Hematopoietic multipotent progenitor cell treated with erythropoietin and hydrocortisone succinate and interleukin-3 and kit ligand, for 6 days (in vitro differentiated cells): ENCODE results near the gene KCNG1.
A peak's percentile ranks its signal among the peaks of the same experiment; 100 is the strongest.
"Not testable (repeated sequence)": the region's sequence is repeated elsewhere in the genome, so short reads cannot be mapped to it uniquely, and the experiment has no call there.

ENCODE experiments used
- DNase-seq: peaks from one replicate; pipeline ENCODE4 v3.0.0-alpha.2; 2015

KCNG1 gene

DNA sequence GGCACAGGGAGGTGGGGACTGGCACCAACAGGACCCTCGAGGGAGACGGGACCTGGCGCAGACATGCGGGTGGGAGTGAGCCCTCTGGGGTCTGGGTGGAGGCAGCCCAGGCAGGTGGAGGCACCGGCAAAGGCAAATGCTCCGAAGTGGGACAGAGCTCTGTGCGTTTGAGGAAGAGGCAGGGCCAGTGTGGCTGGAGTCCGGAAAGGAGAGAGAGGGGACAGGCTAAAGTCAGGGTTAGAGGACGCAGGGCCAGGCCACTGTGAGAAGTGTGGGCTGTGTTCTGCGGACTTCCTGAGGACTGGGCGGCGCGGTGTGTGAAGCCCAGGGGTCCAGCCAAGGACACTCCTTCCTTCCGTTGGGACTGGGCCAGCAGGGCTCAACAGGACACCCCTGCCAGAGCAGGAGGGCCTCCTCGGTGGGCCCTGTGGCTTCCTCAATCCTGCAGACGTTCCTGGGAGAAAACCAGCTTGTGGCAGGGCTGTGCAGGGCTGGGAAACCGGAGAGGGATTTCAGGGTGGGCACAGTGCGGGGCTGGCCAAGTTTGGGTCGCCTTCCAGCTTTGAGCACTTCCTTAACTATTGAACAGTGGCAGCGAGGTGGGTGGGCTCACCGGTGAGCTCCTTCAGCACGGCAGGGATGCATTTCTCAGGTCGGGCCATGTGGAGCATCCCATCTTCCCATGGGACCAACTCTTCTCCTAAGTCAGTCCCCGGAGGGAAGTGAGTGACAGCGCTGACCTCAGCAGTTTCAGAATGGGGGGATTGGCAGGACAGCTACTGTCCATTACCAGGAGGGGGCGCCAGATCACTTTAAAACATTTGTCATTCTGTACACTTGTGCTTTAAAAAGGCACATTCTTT, 41.8 kb downstream of the KCNG1 start:
- DNase-seq = peak; percentile 90

DNA sequence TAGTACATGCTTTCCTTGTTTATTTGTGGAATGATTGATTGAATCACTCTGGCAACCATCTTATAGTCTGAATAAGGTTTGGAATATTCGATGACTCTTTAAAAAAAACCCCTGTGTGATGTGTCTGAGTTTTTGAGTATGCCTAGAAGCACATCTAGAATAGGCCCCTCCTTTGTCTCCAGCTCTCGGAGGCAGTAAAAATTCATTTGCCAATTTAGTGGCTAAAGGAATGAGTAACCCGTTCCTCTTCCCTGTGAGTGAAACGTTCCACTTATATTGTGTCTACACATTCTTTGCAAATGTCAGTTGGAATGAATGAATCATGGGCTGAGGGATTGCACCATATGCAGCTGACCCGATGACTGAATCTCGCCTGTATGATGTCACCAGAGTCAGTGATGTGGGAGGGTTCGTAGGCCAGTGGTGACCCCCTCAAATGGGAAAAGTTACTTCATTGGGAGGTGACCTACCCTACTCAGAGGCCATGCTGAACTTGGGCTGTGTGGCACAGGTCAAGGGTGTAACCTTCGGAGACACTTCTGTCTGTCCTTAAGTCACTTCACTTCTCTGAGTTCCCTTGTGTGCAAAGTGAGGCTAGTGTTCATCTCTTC, 42.7 kb downstream of the KCNG1 start:
- DNase-seq = no peak

DNA sequence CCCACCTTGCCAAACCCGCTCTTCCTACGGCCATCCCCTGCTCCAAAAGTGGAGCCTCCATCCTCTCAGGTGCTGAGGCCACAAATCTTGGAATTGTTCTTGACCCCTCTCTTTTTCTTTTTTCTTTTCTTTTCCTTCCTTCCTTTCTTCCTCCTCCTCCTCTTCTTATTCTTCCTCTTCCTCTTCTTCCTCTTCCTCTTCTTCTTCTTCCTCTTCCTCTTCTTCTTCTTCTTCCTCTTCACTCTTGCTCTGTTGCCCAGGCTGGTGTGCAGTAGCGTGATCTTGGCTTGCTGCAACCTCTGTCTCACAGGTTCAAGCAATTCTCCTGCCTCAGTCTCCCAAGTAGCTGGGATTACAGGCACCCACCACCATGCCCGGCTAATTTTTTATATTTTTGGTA, 44.4 kb downstream of the KCNG1 start:
- DNase-seq = not testable (repeated sequence)

DNA sequence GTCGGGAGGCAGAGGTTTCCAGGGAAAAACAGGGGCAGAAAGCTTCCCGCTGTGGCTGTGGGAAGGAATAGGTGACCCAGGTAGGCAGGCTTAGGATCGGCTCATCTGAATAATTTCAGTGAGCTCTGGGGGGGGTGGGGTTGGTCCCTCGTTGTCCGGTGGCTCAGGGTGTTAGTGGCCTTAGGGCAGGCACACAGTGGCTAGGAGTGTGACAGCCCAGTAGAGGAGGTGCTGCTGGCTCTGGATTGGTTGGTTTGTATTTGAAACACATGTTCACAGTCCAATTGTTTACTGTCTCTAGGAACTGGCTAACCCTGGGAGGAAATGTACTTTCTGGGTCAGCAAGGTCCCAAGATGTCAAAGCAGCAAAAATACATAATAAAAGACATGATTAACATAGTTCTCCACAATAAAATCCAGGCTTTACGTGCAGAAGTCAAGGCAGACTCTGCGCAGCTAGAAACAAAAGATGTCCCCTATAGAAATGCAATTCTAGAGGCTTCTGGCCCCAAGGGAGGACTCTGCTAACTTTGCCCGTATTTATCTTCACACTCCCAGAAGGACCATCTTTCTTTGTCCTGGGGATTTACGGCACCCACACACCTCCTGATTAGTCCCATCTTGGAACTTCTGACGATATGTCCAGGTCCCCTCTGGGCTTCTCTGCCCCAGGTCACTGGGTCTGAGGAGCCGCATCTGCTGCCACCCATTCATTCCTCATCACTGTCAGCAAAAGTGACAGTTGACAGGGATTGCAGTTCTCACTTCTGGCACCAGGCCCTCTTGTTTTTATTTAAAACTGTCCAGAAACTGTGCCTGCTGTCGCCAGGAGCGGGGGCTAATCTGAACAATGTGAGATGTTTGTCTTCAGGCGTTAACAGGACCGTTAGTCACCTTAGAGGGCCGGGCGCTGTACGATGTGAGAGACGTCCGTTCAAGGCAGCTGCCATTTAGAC, 45.6 kb downstream of the KCNG1 start:
- no peak for DNase-seq

DNA sequence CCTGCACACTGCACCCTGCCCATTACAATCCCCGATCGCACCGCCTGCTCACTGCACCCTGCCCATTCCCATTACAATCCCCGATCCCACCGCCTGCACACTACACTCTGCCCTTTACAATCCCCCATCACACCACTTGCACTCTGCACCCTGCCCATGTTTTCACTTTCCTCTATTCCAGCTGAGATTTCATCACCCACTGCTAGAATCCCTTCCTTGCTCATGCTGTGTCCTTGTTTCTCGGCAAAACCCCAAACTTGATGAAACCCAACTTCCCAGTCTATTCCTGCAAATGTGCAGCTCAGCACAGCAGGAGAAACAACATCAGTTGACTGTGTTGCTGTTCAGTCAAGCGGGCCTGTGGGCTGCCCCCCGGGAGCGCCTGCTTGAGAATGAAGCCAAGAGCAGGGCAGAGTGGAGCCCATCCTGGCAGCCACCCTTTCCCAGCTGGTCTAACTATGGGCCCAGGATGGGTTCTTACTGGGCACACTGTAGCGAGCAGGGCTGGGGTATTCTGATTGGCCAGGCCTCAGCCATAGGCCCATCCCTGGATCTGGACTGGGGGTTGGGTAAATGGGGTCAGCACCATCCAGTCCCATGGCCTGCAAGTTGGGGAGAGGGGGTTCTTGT, 47.1 kb downstream of the KCNG1 start:
- DNase-seq = no peak

DNA sequence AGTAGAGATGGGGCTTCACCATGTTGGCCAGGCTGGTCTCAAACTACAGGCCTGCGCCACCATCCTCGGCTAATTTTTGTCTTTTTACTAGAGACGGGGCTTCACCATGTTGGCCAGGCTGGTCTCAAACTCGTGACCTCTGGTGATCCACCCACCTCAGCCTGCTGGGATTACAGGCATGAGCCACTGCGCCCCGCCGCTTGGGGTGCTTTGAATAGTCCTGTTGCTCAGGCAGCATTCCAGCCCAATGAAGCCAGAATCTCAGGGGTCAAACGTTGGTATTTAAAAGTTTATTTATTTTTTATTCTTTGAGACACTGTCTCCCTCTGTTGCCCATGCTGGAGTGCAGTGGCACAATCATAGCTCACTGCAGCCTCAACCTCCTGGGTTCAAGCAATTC, 53.0 kb downstream of the KCNG1 start:
- DNase-seq = no peak

DNA sequence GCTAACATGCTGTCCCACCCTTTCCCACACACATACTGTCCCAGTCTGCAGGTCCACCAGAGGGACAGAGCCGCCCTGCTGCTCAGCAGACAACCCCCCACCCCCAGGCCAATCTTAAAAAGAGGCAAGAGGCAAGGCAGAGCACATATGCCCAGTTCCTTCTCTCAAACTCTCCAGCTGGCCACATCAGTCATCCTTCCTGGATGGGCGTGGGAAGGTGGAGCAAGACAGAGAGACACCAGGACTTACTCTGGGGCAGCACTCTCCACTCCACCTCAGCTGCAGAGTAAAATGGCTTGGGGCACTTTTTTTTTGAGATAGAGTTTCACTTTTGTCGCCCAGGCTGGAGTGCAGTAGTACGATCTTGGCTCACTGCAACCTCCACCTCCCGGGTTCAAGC, 53.5 kb downstream of the KCNG1 start:
- no peak for DNase-seq

DNA sequence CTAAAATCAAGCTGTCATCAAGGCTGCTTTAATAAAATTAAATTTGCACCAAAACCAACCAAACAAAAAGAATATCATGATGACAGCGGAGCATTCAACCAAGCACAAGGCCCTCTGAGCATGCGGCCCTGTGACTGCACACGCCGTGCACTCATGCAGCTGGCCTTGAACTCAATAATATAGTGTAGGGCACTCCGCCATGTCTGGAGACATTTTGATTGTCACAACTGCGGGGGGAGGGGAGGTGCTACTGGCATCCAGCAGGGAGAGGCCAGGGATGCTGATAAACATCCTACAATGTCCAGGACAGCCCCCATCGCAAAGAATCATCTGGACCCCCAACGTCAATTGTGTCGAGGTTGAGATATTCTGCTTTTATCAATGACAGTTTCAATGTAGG, 54.6 kb downstream of the KCNG1 start:
- no peak for DNase-seq

DNA sequence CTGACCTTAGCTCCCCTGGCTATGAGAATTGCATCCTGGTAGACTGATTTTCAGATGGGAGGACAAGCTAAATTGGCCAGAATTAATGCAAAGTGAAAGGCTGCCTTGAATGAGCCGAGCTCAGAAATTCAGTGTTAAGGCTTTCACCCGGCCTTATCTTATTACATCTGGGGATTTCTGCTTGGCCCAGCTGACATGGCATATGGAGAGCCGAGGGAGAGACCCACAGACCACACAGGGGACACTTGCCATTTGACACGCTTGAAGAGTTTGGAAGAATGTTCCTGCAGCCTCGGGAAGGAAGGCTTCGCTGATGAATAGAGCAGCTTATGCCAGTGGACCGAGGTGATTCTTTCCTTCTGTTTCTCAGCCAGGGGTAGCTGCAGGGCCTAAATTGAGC, 55.3 kb downstream of the KCNG1 start:
- DNase-seq = no peak

DNA sequence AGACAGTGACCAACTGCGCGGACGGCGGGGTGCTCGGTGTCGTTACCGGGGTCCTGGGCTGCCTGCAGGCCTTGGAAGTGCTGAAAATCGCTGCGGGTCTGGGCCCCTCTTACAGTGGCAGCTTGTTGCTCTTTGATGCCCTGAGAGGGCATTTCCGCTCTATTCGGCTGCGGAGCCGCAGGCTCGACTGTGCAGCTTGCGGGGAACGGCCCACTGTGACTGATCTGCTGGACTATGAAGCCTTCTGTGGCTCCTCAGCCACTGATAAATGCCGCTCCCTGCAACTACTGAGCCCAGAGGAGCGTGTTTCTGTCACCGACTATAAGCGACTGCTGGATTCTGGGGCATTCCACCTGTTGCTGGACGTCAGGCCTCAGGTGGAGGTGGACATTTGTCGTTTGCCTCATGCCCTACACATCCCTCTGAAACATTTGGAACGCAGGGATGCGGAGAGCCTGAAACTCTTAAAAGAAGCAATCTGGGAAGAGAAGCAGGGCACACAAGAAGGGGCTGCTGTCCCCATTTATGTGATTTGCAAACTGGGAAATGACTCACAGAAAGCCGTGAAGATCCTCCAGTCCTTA, 63.3 kb downstream of the KCNG1 start:
- no peak for DNase-seq

DNA sequence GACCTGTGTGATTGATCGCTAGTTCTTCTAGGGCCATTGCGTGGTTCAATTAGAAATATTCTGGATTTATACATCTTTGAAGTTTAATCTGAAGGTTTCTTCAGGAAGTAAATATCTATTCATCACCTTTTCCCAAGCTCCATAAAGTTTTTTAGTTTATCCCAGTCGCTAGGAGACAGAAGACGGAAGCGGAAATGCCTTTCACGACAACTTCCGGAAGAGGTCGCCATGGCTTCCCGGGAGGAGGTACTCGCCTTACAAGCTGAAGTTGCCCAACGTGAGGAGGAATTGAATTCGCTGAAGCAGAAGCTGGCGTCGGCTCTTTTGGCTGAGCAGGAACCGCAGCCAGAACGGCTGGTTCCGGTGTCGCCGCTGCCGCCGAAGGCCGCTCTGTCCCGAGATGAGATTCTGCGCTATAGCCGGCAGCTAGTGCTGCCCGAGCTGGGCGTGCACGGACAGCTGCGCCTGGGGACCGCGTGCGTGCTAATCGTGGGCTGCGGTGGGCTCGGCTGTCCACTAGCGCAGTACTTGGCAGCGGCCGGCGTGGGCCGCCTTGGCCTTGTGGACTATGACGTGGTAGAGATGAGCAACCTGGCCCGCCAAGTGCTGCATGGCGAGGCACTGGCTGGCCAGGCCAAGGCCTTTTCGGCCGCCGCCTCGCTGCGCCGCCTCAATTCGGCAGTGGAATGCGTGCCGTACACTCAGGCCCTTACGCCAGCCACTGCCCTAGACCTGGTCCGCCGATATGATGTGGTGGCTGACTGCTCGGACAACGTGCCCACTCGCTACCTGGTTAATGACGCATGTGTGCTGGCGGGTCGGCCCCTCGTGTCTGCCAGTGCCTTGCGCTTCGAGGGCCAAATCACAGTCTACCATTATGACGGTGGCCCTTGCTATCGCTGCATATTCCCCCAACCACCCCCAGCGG, 64.0 kb downstream of the KCNG1 start, which contains the start of gene MOCS3:
Gene MOCS3, plus strand, starts transcription at position 204 of the 928 bp plus-strand sequence. Its CDS starts 25 bp downstream, at position 229.
- peak; percentile 98 for DNase-seq

DNA sequence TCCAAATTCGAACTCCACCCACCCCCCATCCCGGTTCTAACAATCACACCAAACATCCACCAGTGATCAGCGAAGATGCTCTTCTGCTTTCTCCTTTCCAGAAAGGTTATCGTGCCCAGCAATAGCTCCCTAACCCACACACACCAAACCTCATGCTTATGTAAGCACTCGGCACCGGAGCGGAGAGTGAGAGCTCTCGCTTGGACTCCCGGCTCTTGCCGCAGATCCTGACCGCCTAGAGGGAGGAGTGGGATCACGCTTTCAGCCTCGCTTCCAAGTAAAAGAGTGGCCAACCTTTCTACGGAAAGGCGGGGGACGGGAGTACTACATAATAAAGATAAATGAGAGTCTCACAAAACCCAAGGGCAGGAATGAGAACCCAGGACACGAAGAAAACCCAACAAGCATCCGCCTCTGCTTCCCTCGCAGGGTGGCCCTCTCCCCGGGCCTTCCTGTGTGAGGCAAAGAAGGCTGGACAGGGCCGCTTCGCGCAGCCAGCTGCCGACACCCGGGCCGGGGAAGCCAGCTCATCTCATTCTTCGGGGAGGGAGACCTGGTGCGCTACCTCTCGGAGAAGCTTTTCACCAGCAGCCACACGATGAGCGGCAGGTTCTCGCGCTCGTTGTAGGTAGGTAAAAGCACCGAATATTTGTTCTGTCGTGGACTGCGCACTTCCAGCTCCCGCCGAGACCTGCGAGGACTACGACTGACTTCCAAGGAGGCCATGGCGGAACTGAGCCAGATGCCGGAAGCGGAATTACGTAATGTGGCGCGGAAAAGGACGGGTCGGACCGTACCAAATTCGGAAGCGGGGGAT, 64.9 kb downstream of the KCNG1 start, which contains the start of gene DPM1:
Gene DPM1, minus strand, starts transcription at position 735 of the 817 bp plus-strand sequence. Its CDS starts 9 bp downstream, at position 726.
- peak; percentile 96 for DNase-seq

DNA sequence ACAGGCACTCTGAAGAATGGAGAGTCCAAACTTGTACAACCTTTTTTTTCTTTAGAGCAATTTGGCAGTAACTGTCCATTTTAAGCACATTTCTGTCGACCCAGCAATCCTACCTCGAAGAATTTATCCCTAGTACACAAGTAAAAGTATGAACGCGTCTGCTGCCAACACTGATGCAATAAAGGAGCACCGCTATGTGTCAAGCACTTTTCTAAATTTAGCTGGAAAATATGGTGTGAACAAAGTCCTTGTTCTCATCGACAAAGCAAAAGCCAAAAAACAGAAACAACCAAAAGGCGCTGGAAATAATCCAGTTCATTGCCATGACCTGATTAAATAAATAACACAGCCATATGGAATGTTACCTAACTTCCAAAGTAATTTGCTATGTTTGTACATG, 65.6 kb downstream of the KCNG1 start:
- no peak for DNase-seq

DNA sequence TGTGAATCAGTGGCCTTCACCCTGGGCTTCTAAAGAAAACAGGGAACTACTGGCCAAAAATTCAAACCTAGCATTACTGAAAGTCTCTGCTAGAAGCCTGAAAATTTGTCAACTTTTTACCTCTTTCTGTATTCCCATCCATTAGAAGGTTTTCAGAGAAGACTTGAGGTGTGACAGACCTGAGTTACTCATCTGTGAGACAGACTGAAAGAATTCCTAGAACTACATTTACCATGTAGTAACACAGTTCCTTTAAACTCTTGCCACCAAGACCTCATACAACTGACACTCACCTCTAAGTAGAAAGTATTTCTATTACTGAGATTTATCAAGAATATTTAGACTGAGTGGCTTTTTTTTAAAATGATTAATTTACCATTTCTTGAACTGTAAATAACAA, 69.1 kb downstream of the KCNG1 start:
- no peak for DNase-seq
